Stomach smooth muscle (tissue), 2 donors: Measurements from ENCODE around the gene ITIH1.

Source experiments
- H3K27ac ChIP-seq: one replicate; pipeline ENCODE4 v1.7.0; 2013; ENCODE audit warnings: mild to moderate bottlenecking, low read length, inconsistent platforms
- H3K27me3 ChIP-seq, 2 donors: one replicate each; pipeline ENCODE4 v1.7.0; 2013; ENCODE audit warnings: low read length in 2 of 2; ENCODE audit not compliant: insufficient read depth in 2 of 2, control insufficient read depth in 1 of 2
- H3K36me3 ChIP-seq, 2 donors: one replicate each; pipeline ENCODE4 v1.7.0; 2013; ENCODE audit warnings: low read length in 2 of 2; ENCODE audit not compliant: control insufficient read depth in 2 of 2, insufficient read depth in 2 of 2
- H3K4me1 ChIP-seq: one replicate; pipeline ENCODE4 v1.7.0; 2013; ENCODE audit warnings: low read length; ENCODE audit not compliant: control insufficient read depth, insufficient read depth
- H3K4me3 ChIP-seq, 2 donors: one replicate each; pipeline ENCODE4 v1.7.0; 2013; ENCODE audit warnings: low read length in 2 of 2
- H3K9ac ChIP-seq, 2 donors: one replicate each; pipeline ENCODE4 v1.7.0; 2013; ENCODE audit warnings: low read length in 2 of 2, mild to moderate bottlenecking in 1 of 2
- H3K9me3 ChIP-seq, 2 donors: one replicate each; pipeline ENCODE4 v1.7.0; 2013; ENCODE audit warnings: low read length in 2 of 2; ENCODE audit not compliant: control insufficient read depth in 2 of 2
- donor health status: healthy.
- donor health status: Pancreatic carcinoma.

The ITIH1 gene

DNA sequence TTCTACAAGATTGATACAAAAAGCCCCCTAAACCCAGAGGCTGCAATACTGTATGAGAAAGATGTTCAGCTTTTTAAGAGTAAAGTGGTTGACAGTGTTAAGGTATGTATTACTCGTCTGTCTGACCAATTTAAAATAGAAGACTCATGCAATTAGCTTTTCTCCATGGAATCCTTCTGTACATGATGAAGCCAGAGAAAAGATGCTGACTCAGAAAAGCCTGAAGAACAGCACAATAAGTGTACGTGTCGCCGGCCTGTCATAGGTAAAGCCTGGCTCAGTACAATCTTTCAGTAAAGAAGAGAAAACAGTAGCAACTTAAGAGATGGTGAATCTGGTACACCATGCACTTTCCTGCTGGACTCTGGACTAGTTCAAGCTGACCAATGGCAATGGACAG is 23.0 kb upstream of the ITIH1 start:
- Histone ChIP-seq H3K27me3 (no peaks in the 10 kb centered on the region), H3K4me3 (no peak overlapping the region), H3K4me1 (no peaks in the 10 kb centered on the region), H3K27ac (no peak overlapping the region), H3K9me3 (no peaks in the 10 kb centered on the region), H3K36me3 (peaks cover 31 to 37% of the 10 kb centered on the region in 2 donors), H3K9ac (no peak overlapping the region)

DNA sequence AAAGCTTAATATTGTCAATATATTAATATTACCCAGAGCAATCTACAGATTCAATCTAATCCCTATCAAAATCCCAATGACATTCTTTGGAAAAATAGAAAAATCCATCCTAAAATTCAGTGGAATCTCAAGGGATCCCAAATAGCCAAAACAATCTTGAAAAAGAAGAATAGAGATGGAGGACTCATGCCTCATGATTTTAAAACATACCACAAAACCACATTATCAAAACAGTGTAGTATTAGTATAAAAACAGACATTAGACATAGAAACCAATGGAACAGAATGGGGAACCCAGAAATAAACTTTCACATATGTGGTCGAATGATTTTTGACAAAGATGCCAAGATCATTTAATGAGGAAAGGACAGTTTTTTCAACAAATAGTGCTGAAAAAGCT is 21.3 kb upstream of the ITIH1 start:
- peaks cover 28 to 41% of the 10 kb centered on the region in 2 donors for H3K36me3 ChIP-seq

DNA sequence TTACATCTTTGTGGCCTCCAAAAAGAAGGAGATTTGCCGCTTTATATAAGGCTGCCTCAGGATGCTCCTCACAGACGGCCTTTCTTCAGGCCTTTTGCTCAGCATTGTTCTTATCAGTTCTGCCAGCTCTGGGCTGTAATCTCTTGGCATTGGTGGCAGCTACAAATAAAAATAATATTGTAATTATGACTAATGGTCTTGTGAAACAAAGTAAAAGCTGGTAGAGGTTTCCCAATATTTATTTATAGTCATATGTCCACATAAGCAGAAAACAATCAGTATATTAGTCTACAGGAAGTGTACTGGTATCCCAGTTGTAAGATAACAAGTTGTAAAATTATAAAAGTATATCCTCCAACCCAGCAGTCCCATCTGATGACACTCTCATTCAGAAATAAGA is 13.9 kb upstream of the ITIH1 start:
- Histone ChIP-seq H3K9ac (no peak overlapping the region), H3K4me1 (no peaks in the 10 kb centered on the region), H3K4me3 (no peak overlapping the region), H3K9me3 (no peaks in the 10 kb centered on the region), H3K36me3 (peaks cover 28 to 34% of the 10 kb centered on the region in 2 donors), H3K27me3 (no peaks in the 10 kb centered on the region), H3K27ac (no peak overlapping the region)

More for the DNA sequence above, 21.3 kb upstream of the ITIH1 start:
- Histone ChIP-seq H3K9ac (no peak overlapping the region), H3K9me3 (no peaks in the 10 kb centered on the region), H3K27me3 (no peaks in the 10 kb centered on the region), H3K4me1 (no peaks in the 10 kb centered on the region), H3K4me3 (no peak overlapping the region), H3K27ac (no peak overlapping the region)

DNA sequence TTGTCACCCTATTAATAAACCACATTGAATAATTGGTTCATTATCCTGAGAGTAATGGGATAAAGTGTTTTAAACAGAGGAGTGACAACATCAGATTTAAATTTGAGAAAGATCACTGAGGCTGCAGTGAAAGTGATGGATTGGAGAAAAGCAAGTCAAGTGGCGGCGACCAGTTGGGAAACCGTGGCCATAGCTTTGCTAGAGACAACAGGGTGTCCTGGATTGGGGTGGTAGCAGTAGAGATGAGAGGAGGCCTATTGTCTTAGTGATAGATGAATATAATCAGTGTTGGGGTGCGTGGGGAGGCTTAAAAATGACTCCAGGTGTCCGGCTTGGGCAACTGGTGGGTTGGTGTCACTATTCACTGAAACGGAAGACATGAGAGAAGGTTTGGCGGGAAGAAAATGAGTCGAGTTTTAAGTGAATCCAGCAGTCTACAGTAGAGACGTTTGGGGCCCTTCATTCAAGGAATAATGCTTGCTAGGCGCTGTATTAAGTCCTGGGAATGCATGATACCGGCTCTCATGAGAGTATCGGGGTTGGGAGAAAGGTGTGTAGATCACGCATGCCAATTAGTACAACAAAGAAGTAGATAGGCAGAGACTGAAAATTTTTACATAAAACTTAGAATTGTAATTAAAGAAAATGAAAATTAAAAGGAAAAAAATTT is 7.5 kb upstream of the ITIH1 start:
- H3K4me1 ChIP-seq: peaks cover 15% of the 10 kb centered on the region
- peak overlapping the region; percentile 60 to 63 for H3K9ac ChIP-seq
- no peaks in the 10 kb centered on the region for H3K9me3 ChIP-seq
- no peak overlapping the region for H3K27ac ChIP-seq
- H3K27me3 ChIP-seq: no peaks in the 10 kb centered on the region
- peak overlapping the region; percentile 79 to 91 for H3K4me3 ChIP-seq
- peaks cover 2 to 10% of the 10 kb centered on the region in 2 donors for H3K36me3 ChIP-seq

DNA sequence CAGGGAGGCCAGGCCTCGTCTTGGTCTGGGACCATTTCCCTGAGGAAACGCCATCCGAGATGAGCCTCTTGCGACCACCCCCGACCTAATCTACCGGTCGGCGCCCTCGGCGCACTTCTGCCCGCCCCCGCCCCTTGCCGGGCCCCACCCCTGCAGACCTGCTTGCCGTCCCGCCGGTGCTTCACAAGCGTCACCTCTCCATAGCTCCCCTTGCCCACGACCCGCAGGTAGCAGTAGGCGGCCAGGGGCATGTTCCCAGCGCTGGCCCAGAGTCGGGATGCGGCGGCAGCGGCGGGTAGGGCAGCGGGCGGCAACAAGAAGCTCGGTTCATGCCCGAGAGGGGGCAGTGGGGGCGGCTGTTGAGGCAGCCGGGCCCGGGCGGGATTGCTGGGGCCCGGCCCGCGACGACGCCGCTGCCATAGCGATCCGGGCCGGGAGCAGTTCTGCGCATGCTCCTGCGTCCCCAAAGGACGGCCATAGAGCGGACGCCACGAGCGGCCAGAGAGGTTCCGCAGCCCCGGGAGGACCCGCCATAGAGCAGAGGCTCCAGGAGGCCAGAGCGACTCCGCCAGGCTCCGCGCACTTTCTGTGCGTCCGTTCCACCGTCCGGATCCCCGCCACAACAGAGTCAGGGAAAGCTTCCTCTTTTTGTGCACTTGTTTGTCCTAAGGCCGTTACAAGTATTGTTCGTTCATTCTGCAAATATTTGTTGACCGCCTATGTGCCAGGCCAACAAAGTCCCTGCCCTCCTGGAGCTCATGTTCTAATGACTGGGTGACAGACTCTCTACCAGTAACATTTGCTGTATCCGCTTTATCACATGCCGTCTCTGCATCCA is 6.7 kb upstream of the ITIH1 start, which contains the start of gene NEK4:
TSS of gene NEK4 (minus strand) at position 445 of the 838 bp plus-strand sequence. CDS start at position 251, 194 bp downstream.
- peak within 1 kb of the TSS; percentile 79 to 91 for H3K4me3 ChIP-seq
- peak within 1 kb of the TSS; percentile 75 for H3K27ac ChIP-seq
- peak within 1 kb of the TSS; percentile 63 to 92 for H3K9ac ChIP-seq
- H3K36me3 ChIP-seq: peaks cover 0 to 5% of the 10 kb centered on the region in 2 donors
- no peaks in the 10 kb centered on the region for H3K9me3 ChIP-seq
- no peaks in the 10 kb centered on the region for H3K27me3 ChIP-seq
- H3K4me1 ChIP-seq: peaks cover 15% of the 10 kb centered on the region

DNA sequence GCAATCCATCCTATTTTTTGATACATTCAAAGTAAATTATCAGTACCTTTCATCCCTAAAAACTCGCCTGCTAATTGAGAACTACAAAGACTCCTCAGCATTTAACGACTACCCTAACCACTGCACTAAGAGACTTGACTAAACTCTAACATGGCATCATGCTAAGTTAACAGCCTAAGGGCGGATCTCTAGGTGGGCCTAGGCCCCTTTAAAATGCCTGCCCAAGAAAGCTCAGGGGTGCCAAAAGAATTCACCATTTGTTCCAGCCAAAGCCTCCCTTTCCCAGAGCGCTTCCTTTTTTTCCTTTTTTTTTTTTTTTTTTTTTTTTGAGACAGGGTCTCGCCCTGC is 6.1 kb upstream of the ITIH1 start:
- H3K4me1 ChIP-seq: peaks cover 15% of the 10 kb centered on the region
- H3K9ac ChIP-seq: peak overlapping the region; percentile 63 to 92
- no peaks in the 10 kb centered on the region for H3K36me3 ChIP-seq
- H3K9me3 ChIP-seq: no peaks in the 10 kb centered on the region
- peak overlapping the region; percentile 75 for H3K27ac ChIP-seq
- H3K27me3 ChIP-seq: no peaks in the 10 kb centered on the region
- H3K4me3 ChIP-seq: peak overlapping the region; percentile 79 to 91

DNA sequence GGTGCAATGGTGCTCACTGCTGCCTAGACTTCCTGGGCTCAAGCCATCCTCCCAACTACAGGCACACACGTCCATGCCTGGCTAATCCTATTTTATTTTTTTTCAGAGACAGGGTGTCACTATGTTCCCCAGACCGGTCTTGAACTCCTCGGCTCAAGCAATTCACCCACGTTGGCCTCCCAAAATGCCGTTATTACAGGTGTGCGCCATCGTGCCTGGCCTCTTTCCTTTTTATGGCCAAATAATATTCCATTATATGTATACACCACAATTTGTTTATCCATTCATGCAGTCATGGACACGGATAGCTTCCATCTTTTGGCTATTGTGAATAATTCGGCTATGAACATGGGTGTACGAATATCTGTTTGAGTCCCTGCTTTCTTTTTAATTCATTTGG is 5.7 kb upstream of the ITIH1 start:
- Histone ChIP-seq H3K4me3 (no peak overlapping the region), H3K9ac (peak overlapping the region in 1 of 2 donors; percentile 63), H3K27ac (peak overlapping the region; percentile 75), H3K36me3 (no peaks in the 10 kb centered on the region), H3K4me1 (peaks cover 15% of the 10 kb centered on the region), H3K27me3 (no peaks in the 10 kb centered on the region), H3K9me3 (no peaks in the 10 kb centered on the region)

DNA sequence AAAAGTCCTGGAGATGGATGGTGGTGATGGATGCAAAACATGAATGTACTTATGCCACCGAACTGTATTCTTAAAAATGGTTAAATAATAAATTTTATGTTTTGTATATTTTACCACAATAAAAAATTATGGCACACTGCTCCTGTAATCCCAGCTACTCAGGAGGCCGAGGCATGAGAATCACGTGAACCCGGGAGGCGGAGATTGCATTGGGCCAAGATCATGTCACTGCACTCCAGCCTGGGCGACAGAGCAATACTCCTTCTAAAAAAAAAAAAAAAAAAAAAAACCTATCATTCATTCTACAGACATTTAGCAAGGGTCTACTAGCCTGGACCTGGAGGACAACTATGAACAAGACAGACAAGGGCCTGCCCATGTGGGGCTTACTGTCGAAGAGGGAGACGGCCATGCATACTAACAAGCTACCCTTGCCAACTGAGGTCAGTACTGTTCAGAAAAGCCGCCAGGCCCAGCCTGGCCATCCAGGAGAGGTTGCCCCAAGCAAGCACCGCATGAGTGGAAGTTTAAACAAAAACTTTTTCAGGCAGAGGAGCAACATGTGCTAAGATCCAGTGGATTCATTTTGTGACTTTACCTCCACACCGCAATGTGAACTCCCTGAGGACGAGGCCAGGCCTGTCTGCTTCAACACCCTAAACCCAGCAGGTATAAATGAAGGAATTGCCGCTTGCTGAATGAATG is 3.9 kb upstream of the ITIH1 start:
- Histone ChIP-seq H3K27ac (no peak overlapping the region), H3K4me1 (peaks cover 15% of the 10 kb centered on the region), H3K4me3 (no peak overlapping the region), H3K36me3 (no peaks in the 10 kb centered on the region), H3K9ac (no peak overlapping the region), H3K27me3 (no peaks in the 10 kb centered on the region), H3K9me3 (no peaks in the 10 kb centered on the region)

DNA sequence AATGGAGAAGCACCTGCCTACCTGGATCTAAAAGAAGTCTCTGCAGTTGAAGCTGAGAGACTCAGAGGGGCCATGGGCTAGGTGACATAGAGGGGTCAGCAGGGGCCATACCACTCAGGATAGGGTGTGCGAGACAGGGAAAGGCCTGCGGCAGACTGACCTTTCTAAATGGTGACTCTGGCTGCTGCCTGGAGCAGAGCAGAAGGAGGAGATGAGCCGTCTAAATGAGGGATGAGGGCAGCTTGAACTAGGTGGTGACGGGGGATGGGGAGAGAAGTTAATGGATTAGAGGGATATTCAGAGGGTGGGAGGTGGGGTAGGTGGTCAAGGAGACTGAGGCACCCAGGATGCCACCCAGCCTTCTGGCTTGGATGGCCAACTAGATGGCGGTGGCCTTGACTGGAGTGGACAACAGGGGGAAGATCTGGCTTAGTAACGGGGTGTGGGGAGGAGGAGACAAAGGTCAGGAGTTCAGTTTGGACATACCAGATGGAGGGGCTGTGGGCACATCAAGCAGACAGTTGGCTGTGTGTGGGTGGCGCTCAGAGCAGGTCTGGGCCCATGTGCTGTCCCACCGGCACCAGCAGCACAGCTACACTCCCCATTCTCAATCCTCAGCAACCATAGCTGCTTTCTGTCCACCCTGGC is 3.2 kb upstream of the ITIH1 start:
- Histone ChIP-seq H3K27me3 (peaks cover 0 to under 1% of the 10 kb centered on the region in 2 donors), H3K9me3 (no peaks in the 10 kb centered on the region), H3K4me3 (no peak overlapping the region), H3K27ac (no peak overlapping the region), H3K36me3 (no peaks in the 10 kb centered on the region), H3K9ac (no peak overlapping the region), H3K4me1 (peaks cover 15% of the 10 kb centered on the region)
